HG03469 (cell line): ENCODE measurements around the gene QARS1.

Experiments
- ATAC-seq: cut with Tn5 transposase; IDR thresholded peaks from one replicate; pipeline ENCODE4 v1.9.1; 2021; ENCODE audit warnings: mild to moderate bottlenecking, moderate library complexity, moderate number of reproducible peaks; ENCODE audit not compliant: unreplicated experiment

QARS1 gene

GRCh38 chr3:49104427-49105291 is at the start of gene QARS1:
Gene QARS1 (minus strand): TSS chr3:49104757. CDS start chr3:49104733, 24 bp downstream.
- peak; percentile 65 for ATAC-seq

GRCh38 chr3:49153349-49153912 is 48.9 kb upstream of the QARS1 start:
- ATAC-seq: no peak

GRCh38 chr3:49151610-49152009 is 47.1 kb upstream of the QARS1 start:
- ATAC-seq: no peak

- ATAC-seq: no peak
Measured at GRCh38 chr3:49148159-49148558, 43.6 kb upstream of the QARS1 start.

- ATAC-seq: no peak
Measured at GRCh38 chr3:49140080-49140479, 35.5 kb upstream of the QARS1 start.

GRCh38 chr3:49135499-49135898 is 30.9 kb upstream of the QARS1 start:
- no peak for ATAC-seq

GRCh38 chr3:49134471-49135265 is 30.1 kb upstream of the QARS1 start:
- ATAC-seq: no peak

- no peak for ATAC-seq
Measured at GRCh38 chr3:49133226-49133951, 28.8 kb upstream of the QARS1 start.

GRCh38 chr3:49132437-49133225 is 28.1 kb upstream of the QARS1 start, which contains the start of gene LAMB2:
Gene LAMB2 (minus strand): TSS chr3:49133050. CDS start chr3:49132867, 183 bp downstream.
- ATAC-seq: no peak

- ATAC-seq: no peak
Measured at GRCh38 chr3:49132073-49132436, 27.5 kb upstream of the QARS1 start.

- no peak for ATAC-seq
Measured at GRCh38 chr3:49131576-49131975, 27.0 kb upstream of the QARS1 start.

GRCh38 chr3:49131040-49131439 is 26.5 kb upstream of the QARS1 start:
- ATAC-seq: no peak

GRCh38 chr3:49124991-49125670 is 20.6 kb upstream of the QARS1 start:
- no peak for ATAC-seq

GRCh38 chr3:49124203-49124602 is 19.6 kb upstream of the QARS1 start:
- ATAC-seq: no peak

- no peak for ATAC-seq
Measured at GRCh38 chr3:49123687-49124086, 19.1 kb upstream of the QARS1 start.

GRCh38 chr3:49122886-49123545 is 18.5 kb upstream of the QARS1 start:
- no peak for ATAC-seq

GRCh38 chr3:49122451-49122850 is 17.9 kb upstream of the QARS1 start:
- no peak for ATAC-seq

GRCh38 chr3:49122022-49122421 is 17.5 kb upstream of the QARS1 start:
- no peak for ATAC-seq

GRCh38 chr3:49121132-49121736 is 16.7 kb upstream of the QARS1 start:
- ATAC-seq: no peak
